HUES48 (cell line): ENCODE measurements around the gene CHD9.
A peak's percentile ranks its signal among the peaks of the same experiment; 100 is the strongest.
"Not testable (repeated sequence)": the region's sequence is repeated elsewhere in the genome, so short reads cannot be mapped to it uniquely, and the experiment has no call there.

Experiments
- H3K27ac ChIP-seq: one replicate; pipeline ENCODE4 v1.7.0; 2013; ENCODE audit warnings: low read depth, low read length, inconsistent platforms
- H3K27me3 ChIP-seq: 2 replicates; pipeline ENCODE4 v1.6.1; 2013; ENCODE audit warnings: mild to moderate bottlenecking, low read length; ENCODE audit not compliant: control insufficient read depth, insufficient read depth
- H3K36me3 ChIP-seq: 2 replicates; pipeline ENCODE4 v1.6.1; 2013; ENCODE audit warnings: low read length; ENCODE audit not compliant: control insufficient read depth, insufficient read depth
- H3K4me1 ChIP-seq: 2 replicates; pipeline ENCODE4 v1.6.1; 2013; ENCODE audit warnings: mild to moderate bottlenecking, low read length; ENCODE audit not compliant: control insufficient read depth, insufficient read depth
- H3K4me3 ChIP-seq: 2 replicates; pipeline ENCODE4 v1.5.1; 2013; ENCODE audit warnings: mild to moderate bottlenecking, low read depth, low read length
- H3K9ac ChIP-seq: 2 replicates; pipeline ENCODE4 v1.6.1; 2013; ENCODE audit warnings: mild to moderate bottlenecking, low read depth, low read length, moderate library complexity
- H3K9me3 ChIP-seq: 2 replicates; pipeline ENCODE4 v1.6.1; 2013; ENCODE audit warnings: low read length; ENCODE audit not compliant: control insufficient read depth, insufficient read depth

Gene CHD9

GRCh38 chr16:53048139-53048915, 6.5 kb upstream of the CHD9 start:
- H3K27ac ChIP-seq, result no peak overlapping the region
- H3K9ac ChIP-seq, result no peak overlapping the region
- no peaks in the 10 kb centered on the region for H3K9me3 ChIP-seq
- H3K36me3 ChIP-seq, result no peaks in the 10 kb centered on the region
- no peaks in the 10 kb centered on the region; the same call in 1 of the 2 replicates for H3K27me3 ChIP-seq
- no peak overlapping the region for H3K4me3 ChIP-seq
- H3K4me1 ChIP-seq, result peaks cover 29% of the 10 kb centered on the region

- H3K27ac ChIP-seq, H3K36me3 ChIP-seq, H3K27me3 ChIP-seq, H3K9me3 ChIP-seq, H3K9ac ChIP-seq, H3K4me3 ChIP-seq: not testable (repeated sequence)
- peaks cover 18% of the 10 kb centered on the region for H3K4me1 ChIP-seq
Measured at GRCh38 chr16:53051255-53051654, 3.5 kb upstream of the CHD9 start.

GRCh38 chr16:53052519-53053501, 2.0 kb upstream of the CHD9 start, which contains the start of gene CHD9NB:
CHD9NB (minus strand) TSS chr16:53052897; CDS start chr16:53044158, 8,739 bp downstream.
- no peaks in the 10 kb centered on the region for H3K9me3 ChIP-seq
- no peaks in the 10 kb centered on the region for H3K36me3 ChIP-seq
- H3K27me3 ChIP-seq, result no peaks in the 10 kb centered on the region
- H3K4me1 ChIP-seq, result peaks cover 22% of the 10 kb centered on the region
- no peak within 1 kb of the TSS for H3K4me3 ChIP-seq
- H3K9ac ChIP-seq, result no peak within 1 kb of the TSS
- no peak within 1 kb of the TSS for H3K27ac ChIP-seq

GRCh38 chr16:53053967-53054669, 673 bp upstream of the CHD9 start:
- H3K4me3 ChIP-seq, result 0 out of 2 replicates have a peak overlapping the region, but pooled peaks have one; percentile 68
- H3K36me3 ChIP-seq, result no peaks in the 10 kb centered on the region
- H3K4me1 ChIP-seq, result peaks cover 22% of the 10 kb centered on the region
- H3K9ac ChIP-seq, result peak overlapping the region; percentile 27; the same call in 1 of the 2 replicates
- no peaks in the 10 kb centered on the region for H3K27me3 ChIP-seq
- H3K9me3 ChIP-seq, result no peaks in the 10 kb centered on the region
- H3K27ac ChIP-seq, result peak overlapping the region; percentile 49

DNA sequence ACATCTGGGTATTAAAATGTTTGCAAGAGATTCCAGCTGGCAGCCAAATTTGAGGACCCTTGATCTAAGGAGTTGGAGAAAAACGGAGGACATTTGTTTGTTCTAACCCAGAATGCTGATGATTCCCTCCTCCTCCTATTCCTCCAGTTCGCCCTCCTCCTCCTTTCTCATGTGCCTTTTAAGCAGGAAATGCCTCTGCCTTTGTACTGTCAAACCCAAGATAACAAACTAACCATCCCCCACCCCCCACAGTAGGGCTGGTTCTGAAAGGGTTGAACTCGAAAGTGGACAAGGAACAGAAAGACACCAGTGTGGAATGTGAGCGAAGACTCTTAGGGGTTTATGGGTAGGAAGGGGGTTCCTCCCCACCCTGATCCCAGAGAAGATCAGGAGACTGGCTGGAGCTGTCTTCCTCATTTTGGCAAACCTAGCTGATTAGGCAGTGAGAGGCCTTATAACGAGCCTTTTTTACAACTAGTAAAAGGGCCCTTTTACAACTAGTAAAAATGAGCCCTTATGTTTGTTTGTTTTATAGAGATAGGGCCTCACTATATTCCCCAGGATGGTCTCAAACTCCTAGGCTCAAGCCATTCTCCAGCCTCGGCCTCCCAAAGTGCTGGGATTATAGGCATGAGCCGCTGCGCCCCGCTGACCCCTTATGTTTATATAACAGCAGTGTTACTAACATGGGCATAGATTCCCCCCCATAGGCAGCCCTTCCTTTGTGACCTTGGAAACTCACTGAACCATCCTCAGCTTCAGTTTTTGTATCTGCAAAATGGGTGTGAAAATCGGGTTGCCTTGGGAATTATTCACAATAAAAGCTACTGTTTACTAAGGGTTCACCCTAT, 975 bp downstream of the CHD9 start:
- H3K9me3 ChIP-seq, result no peaks in the 10 kb centered on the region
- peak overlapping the region; percentile 68 for H3K4me3 ChIP-seq
- H3K36me3 ChIP-seq, result no peaks in the 10 kb centered on the region
- H3K9ac ChIP-seq, result 0 out of 2 replicates have a peak overlapping the region, but pooled peaks have one; percentile 67
- peak overlapping the region; percentile 93 for H3K27ac ChIP-seq
- peaks cover 22% of the 10 kb centered on the region for H3K4me1 ChIP-seq
- no peaks in the 10 kb centered on the region for H3K27me3 ChIP-seq

DNA sequence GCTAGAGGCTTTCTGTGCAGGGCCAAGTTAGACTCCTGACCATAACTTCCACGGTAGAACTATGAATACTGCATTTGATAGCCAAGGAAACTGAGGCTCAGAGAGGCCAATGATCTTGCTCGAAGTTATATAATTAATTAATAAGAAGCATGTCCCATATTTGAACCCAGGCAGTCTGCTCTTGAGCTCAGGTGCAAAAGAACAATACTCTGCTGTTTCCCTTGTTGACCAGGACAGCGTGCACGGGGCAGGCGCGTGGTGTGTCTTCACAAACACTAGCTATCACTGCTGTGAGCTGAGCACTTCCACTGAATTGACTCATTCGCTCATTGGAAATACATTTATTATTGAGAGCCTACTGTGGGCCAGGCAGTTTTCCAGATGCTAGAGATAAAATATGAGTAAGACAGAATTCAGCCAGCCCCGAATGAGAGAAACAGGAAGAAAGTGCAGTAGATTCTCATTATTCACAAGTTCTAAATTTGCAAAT, 1.6 kb downstream of the CHD9 start:
- Histone ChIP-seq H3K9ac (no peak overlapping the region), H3K9me3 (no peaks in the 10 kb centered on the region), H3K36me3 (no peaks in the 10 kb centered on the region), H3K4me3 (no peak overlapping the region), H3K27me3 (no peaks in the 10 kb centered on the region), H3K4me1 (peaks cover 22% of the 10 kb centered on the region), H3K27ac (peak overlapping the region; percentile 93)

GRCh38 chr16:53057658-53058057, 2.9 kb downstream of the CHD9 start:
- no peak overlapping the region for H3K4me3 ChIP-seq
- H3K9ac ChIP-seq, result no peak overlapping the region
- no peak overlapping the region for H3K27ac ChIP-seq
- no peaks in the 10 kb centered on the region for H3K9me3 ChIP-seq
- no peaks in the 10 kb centered on the region for H3K36me3 ChIP-seq
- peaks cover 17% of the 10 kb centered on the region for H3K4me1 ChIP-seq
- H3K27me3 ChIP-seq, result no peaks in the 10 kb centered on the region

DNA sequence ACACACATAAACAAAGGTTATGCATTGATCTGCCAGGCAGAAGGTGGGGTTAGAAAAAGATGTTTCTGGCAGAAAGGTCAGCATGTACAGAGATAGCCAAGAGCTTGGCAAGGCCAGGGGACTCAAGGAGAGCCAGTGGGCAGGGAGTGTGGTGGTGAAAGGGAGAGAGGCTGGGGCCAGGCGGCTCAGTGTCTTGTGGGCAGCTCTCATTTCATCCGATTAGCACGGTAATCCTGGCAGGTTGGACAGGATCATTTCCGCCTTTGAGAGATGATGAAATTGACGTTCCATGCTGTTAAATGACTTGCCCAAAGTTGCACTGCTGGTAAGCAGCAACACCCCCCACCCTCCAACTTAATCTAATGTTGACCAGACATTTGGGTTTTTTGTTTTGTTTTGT, 3.6 kb downstream of the CHD9 start:
- no peak overlapping the region for H3K27ac ChIP-seq
- no peaks in the 10 kb centered on the region for H3K36me3 ChIP-seq
- no peak overlapping the region for H3K4me3 ChIP-seq
- no peak overlapping the region for H3K9ac ChIP-seq
- no peaks in the 10 kb centered on the region for H3K27me3 ChIP-seq
- H3K4me1 ChIP-seq, result peaks cover 17% of the 10 kb centered on the region
- no peaks in the 10 kb centered on the region for H3K9me3 ChIP-seq

GRCh38 chr16:53058882-53059281, 4.1 kb downstream of the CHD9 start:
- Histone ChIP-seq H3K4me1 (peaks cover 17% of the 10 kb centered on the region), H3K9ac (no peak overlapping the region), H3K27ac (no peak overlapping the region)

DNA sequence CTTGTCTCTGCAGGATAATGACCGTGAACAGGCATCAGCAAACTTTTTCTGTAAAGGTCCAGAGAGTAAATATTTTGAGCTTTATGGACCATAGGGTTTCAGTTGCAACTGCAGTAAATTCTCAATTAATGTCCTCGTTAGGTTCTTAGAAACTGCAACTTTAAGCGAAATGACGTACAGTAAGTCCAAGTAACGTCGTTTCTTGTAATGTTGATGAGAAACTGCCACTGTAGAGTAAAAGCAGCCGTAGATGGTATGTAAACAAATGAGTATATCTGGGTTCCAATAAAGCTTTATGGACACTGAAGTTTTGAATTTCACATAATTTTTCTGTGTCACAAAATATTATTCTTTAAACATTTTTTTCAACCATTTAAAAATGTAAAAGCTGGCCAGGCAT, 4.9 kb downstream of the CHD9 start:
- H3K4me3 ChIP-seq, result no peak overlapping the region
- peaks cover 13% of the 10 kb centered on the region for H3K4me1 ChIP-seq
- H3K36me3 ChIP-seq, result no peaks in the 10 kb centered on the region
- H3K9ac ChIP-seq, result no peak overlapping the region
- no peaks in the 10 kb centered on the region for H3K9me3 ChIP-seq
- no peaks in the 10 kb centered on the region for H3K27me3 ChIP-seq
- no peak overlapping the region for H3K27ac ChIP-seq

More at GRCh38 chr16:53058882-53059281, 4.1 kb downstream of the CHD9 start:
- Histone ChIP-seq H3K4me3 (no peak overlapping the region), H3K27me3 (no peaks in the 10 kb centered on the region), H3K36me3 (no peaks in the 10 kb centered on the region), H3K9me3 (no peaks in the 10 kb centered on the region)
